IPS-11a (cell line): Measurements from ENCODE around the gene STK32C.
"Not testable (repeated sequence)": the region's sequence is repeated elsewhere in the genome, so short reads cannot be mapped to it uniquely, and the experiment has no call there.

Experiments used
- H3K4me3 ChIP-seq: one replicate; pipeline ENCODE4 v1.5.1; 2013; ENCODE audit warnings: low read depth, low read length, control low read depth

STK32C gene

GRCh38 chr10:132160834-132161622, 146.7 kb downstream of the STK32C start:
- not testable (repeated sequence) for H3K4me3 ChIP-seq

GRCh38 chr10:132160231-132160630, 147.5 kb downstream of the STK32C start:
- H3K4me3 ChIP-seq = not testable (repeated sequence)

- not testable (repeated sequence) for H3K4me3 ChIP-seq
These were observed 148.2 kb downstream of the STK32C start for GRCh38 chr10:132159302-132160230.

- H3K4me3 ChIP-seq = no peak overlapping the region
These were observed 148.9 kb downstream of the STK32C start for GRCh38 chr10:132158823-132159222.

- no peak overlapping the region for H3K4me3 ChIP-seq
These were observed 149.5 kb downstream of the STK32C start for GRCh38 chr10:132158122-132158741.
